Spleen (tissue), 7 donors: ENCODE measurements around the gene KISS1R.

Experiments used
- CTCF ChIP-seq, 11 experiments: fragments of 200-600 bp in 7 of 11; fragments of 450-650 bp in 4 of 11; sonication (generic) in 4 of 11; IDR thresholded peaks in 8 of 11; conservative IDR thresholded peaks in 3 of 11; 1 replicate in 7 of 11; 2 replicates in 4 of 11; pipeline versions ENCODE4 v1.4.0 to v1.8.0; 2016 to 2021; ENCODE audit warnings: antibody characterized with exemption in 11 of 11, inconsistent platforms in 4 of 11, mild to moderate bottlenecking in 1 of 11
- POLR2A ChIP-seq, 3 donors: fragments of 450-650 bp; IDR thresholded peaks; one replicate each; pipeline ENCODE4 v1.5.1; 2017; ENCODE audit warnings: antibody characterized with exemption in 3 of 3, mild to moderate bottlenecking in 1 of 3
- donor health status: DM: no; HTN: no; CAD: no; lungs with moderate emphysema.
- donor health status: DM: no; HTN: no; CAD: no.
- donor health status: DM: no; HTN: no; CAD: no.

GRCh38 chr19:868458-869244 lies 48.5 kb upstream of the KISS1R start:
- TF ChIP-seq CTCF (IDR thresholded peaks at IDR 0.05 in 8 of 11, conservative IDR thresholded peaks at IDR 0.05 in 3 of 11) (no peak), POLR2A (IDR thresholded peaks at IDR 0.05) (no peak)
